ENCODE measurements around the gene RGS19. TPM values are rescaled to one million over a fixed set of nuclear protein-coding genes. Genes with fewer than 3 reads are reported as not detected.

The RGS19 gene
- total RNA-seq, 1 experiment from 2014 or later: 12.8 TPM

DNA sequence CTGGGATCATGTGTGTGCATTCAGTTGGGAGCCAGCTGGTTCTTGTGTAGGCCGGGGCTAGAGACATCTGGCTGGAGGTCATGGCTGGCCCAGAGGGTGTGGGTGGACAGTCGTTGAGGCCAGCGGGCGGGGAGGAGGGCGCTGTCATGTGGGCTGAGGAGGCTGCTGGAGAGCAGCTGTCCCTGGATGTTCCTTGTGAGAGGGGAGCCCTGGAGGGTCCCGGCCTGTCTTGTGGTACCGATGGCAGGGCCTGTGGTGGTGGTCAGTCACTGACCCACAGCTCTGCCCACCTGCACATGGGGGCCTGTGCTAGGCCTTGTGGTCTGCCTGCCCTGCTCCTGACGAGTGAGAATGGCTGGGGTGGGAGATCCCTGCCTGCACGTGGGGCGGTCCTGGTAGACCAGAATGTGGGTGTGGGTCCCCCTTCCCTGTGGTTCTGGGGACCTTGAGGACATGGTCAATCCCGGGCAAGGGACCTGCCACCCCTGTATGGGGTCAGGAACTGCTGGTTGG is 45.3 kb downstream of the RGS19 start:
- no peak overlapping the region for H4K5ac ChIP-seq (ENCODE audit: insufficient read length, low read depth, low read length)
- H3K9me3 Mint-ChIP-seq: no peaks in the 10 kb centered on the region; a peak in 1 of 5 replicates

More for the DNA sequence above, 45.3 kb downstream of the RGS19 start:
- no peak overlapping the region for H3K4ac ChIP-seq (ENCODE audit: low read depth, low read length)
- no peaks in the 10 kb centered on the region for H3K79me2 ChIP-seq (ENCODE audit: insufficient read depth, low read length)
- no CpG with 5 or more reads among the region's 11 CpGs for WGBS (ENCODE audit: extremely low coverage, insufficient read length, low lambda C conversion rate)
- H3T11ph ChIP-seq (ENCODE audit: low read length): no peak overlapping the region
- no peak overlapping the region for H4K8ac ChIP-seq (replicated peaks; ENCODE audit: insufficient read length, low read depth, low read length)
- Mint-ChIP-seq H3K4me1 (peaks cover 21 to 23% of the 10 kb centered on the region in 2 experiments), H3K27ac (peak overlapping the region in 2 of 3 experiments; percentile 52 to 89; a peak in 2 of 7 replicates), H3K27me3 (ENCODE audit: low read depth) (peaks cover 7% of the 10 kb centered on the region), H3K36me3 (ENCODE audit: insufficient read depth in 1 of 3, low read depth in 3 of 3) (peaks cover 14 to 50% (median 38%) of the 10 kb centered on the region in 3 experiments; a peak in 6 of 7 replicates), H3K4me3 (no peak overlapping the region)
- no peak for DNase-seq
- no peaks in the 10 kb centered on the region for H3K27me3 ChIP-seq (ENCODE audit: insufficient read depth, low read length)
- TF ChIP-seq, protein P1, sequence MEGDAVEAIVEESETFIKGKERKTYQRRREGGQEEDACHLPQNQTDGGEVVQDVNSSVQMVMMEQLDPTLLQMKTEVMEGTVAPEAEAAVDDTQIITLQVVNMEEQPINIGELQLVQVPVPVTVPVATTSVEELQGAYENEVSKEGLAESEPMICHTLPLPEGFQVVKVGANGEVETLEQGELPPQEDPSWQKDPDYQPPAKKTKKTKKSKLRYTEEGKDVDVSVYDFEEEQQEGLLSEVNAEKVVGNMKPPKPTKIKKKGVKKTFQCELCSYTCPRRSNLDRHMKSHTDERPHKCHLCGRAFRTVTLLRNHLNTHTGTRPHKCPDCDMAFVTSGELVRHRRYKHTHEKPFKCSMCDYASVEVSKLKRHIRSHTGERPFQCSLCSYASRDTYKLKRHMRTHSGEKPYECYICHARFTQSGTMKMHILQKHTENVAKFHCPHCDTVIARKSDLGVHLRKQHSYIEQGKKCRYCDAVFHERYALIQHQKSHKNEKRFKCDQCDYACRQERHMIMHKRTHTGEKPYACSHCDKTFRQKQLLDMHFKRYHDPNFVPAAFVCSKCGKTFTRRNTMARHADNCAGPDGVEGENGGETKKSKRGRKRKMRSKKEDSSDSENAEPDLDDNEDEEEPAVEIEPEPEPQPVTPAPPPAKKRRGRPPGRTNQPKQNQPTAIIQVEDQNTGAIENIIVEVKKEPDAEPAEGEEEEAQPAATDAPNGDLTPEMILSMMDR (conservative IDR thresholded peaks at IDR 0.05): no peak
- no peaks in the 10 kb centered on the region; the same call in 1 of the 2 replicates for H3K4me1 ChIP-seq (ENCODE audit: insufficient read depth, low read length)
- no peak overlapping the region for H4K91ac ChIP-seq (ENCODE audit: insufficient read length, low read depth, low read length)
- no peak overlapping the region for H3K27ac ChIP-seq (ENCODE audit: insufficient read length, low read depth, low read length)
- H2BK12ac ChIP-seq (ENCODE audit: insufficient read length, low read depth, low read length): no peak overlapping the region
- H2AFZ ChIP-seq (ENCODE audit: low read length): no peak overlapping the region
- no peak overlapping the region for H3K18ac ChIP-seq (ENCODE audit: insufficient read length, low read depth, low read length)
- H2BK20ac ChIP-seq (ENCODE audit: low read depth, low read length, poor library complexity, severe bottlenecking): no peak overlapping the region
- no peak overlapping the region for H3K9ac ChIP-seq (ENCODE audit: extremely low read depth, insufficient read length, low read length)
- no peaks in the 10 kb centered on the region for H4K20me1 ChIP-seq (ENCODE audit: control insufficient read depth, insufficient read depth, insufficient read length)
- peaks cover 11% of the 10 kb centered on the region for H3K23me2 ChIP-seq (ENCODE audit: insufficient read length, low read depth, low read length, poor library complexity, severe bottlenecking)
- no peak overlapping the region for H3K56ac ChIP-seq (ENCODE audit: insufficient read length, low read depth, low read length)
- no peaks in the 10 kb centered on the region for H3K9me3 ChIP-seq (ENCODE audit: control insufficient read depth, low read depth, low read length)
- no peak overlapping the region for H2BK5ac ChIP-seq (ENCODE audit: insufficient read length, low read length)
- no peak overlapping the region for H3K14ac ChIP-seq (ENCODE audit: insufficient read depth, low read length)
- H2AK5ac ChIP-seq (ENCODE audit: insufficient read length, low read length): no peak overlapping the region
- no peaks in the 10 kb centered on the region for H3K79me1 ChIP-seq (ENCODE audit: insufficient read depth, low read depth, low read length, poor library complexity, severe bottlenecking)
- H2BK15ac ChIP-seq (ENCODE audit: low read depth, low read length): no peak overlapping the region
- no peak overlapping the region for H3K4me2 ChIP-seq (ENCODE audit: insufficient read depth, insufficient read length, low read length)
- H3K23ac ChIP-seq (ENCODE audit: insufficient read length, low read depth, low read length): no peak overlapping the region
- H2BK120ac ChIP-seq (ENCODE audit: low read depth, low read length, poor library complexity, severe bottlenecking): no peak overlapping the region

Data from H9 (cell line).